Activated T-helper 9 cell treated with anti-CD3 and anti-CD28 coated beads, Interleukin-2, amount 50 U/mL, for 16 hours (primary cell): Measurements from ENCODE around the gene MED15.

Experiments used
- DNase-seq: peaks from one replicate; pipeline ENCODE4 v3.0.0-alpha.2; 2020; ENCODE audit warnings: low read depth

MED15 gene

GRCh38 chr22:20625270-20625669, 117.9 kb downstream of the MED15 start:
- no peak for DNase-seq

GRCh38 chr22:20626811-20627210, 119.4 kb downstream of the MED15 start:
- no peak for DNase-seq

- DNase-seq = no peak
These were observed 120.0 kb downstream of the MED15 start for GRCh38 chr22:20627432-20627831.

GRCh38 chr22:20628081-20628939, 120.9 kb downstream of the MED15 start:
- DNase-seq = no peak

GRCh38 chr22:20629401-20629800, 122.0 kb downstream of the MED15 start:
- DNase-seq = no peak

- no peak for DNase-seq
These were observed 123.6 kb downstream of the MED15 start for GRCh38 chr22:20630873-20631617.

- no peak for DNase-seq
These were observed 124.7 kb downstream of the MED15 start for GRCh38 chr22:20632082-20632481.

- DNase-seq = no peak
These were observed 125.1 kb downstream of the MED15 start for GRCh38 chr22:20632518-20632917.

GRCh38 chr22:20634560-20635226, 127.3 kb downstream of the MED15 start:
- no peak for DNase-seq

GRCh38 chr22:20635227-20635591, 127.8 kb downstream of the MED15 start:
- DNase-seq = no peak

- no peak for DNase-seq
These were observed 128.8 kb downstream of the MED15 start for GRCh38 chr22:20636075-20636812.

GRCh38 chr22:20636945-20637344, 129.5 kb downstream of the MED15 start:
- DNase-seq = no peak
